Hepatocyte (in vitro differentiated cells): Measurements from ENCODE around the gene GALNTL6. TPM values are rescaled to one million over a fixed set of nuclear protein-coding genes. Genes with fewer than 3 reads are reported as not detected.

Experiments
- DNase-seq: peaks from one replicate; pipeline ENCODE4 v3.0.0-alpha.2; 2016; ENCODE audit warnings: low spot score
- H2AFZ ChIP-seq: fragments of 200-600 bp; sonication (generic); 2 replicates; pipeline ENCODE4 v1.6.0; 2016; ENCODE audit warnings: antibody characterized with exemption, mild to moderate bottlenecking
- H3K27ac ChIP-seq: fragments of 200-600 bp; sonication (generic); 2 replicates; pipeline ENCODE4 v1.5.1; 2016; ENCODE audit warnings: mild to moderate bottlenecking
- H3K27me3 ChIP-seq: fragments of 200-600 bp; sonication (generic); 2 replicates; pipeline ENCODE4 v1.6.1; 2016
- H3K36me3 ChIP-seq: fragments of 200-600 bp; sonication (generic); replicated peaks from 2 replicates; pipeline ENCODE4 v1.5.1; 2016; ENCODE audit warnings: low read depth; ENCODE audit not compliant: insufficient read depth
- H3K4me1 ChIP-seq: fragments of 200-600 bp; sonication (generic); 2 replicates; pipeline ENCODE4 v1.5.1; 2016; ENCODE audit warnings: mild to moderate bottlenecking, moderate library complexity; ENCODE audit not compliant: insufficient read depth
- H3K4me2 ChIP-seq: fragments of 200-600 bp; sonication (generic); 2 replicates; pipeline ENCODE4 v1.6.0; 2016
- H3K4me3 ChIP-seq: fragments of 200-600 bp; sonication (generic); 2 replicates; pipeline ENCODE4 v1.5.1; 2016; ENCODE audit warnings: mild to moderate bottlenecking
- H3K79me2 ChIP-seq: fragments of 200-600 bp; sonication (generic); 2 replicates; pipeline ENCODE4 v1.6.0; 2017; ENCODE audit warnings: mild to moderate bottlenecking
- H3K9me2 ChIP-seq: fragments of 200-600 bp; sonication (generic); replicated peaks from 2 replicates; pipeline ENCODE4 v1.6.0; 2017; ENCODE audit warnings: mild to moderate bottlenecking; ENCODE audit not compliant: insufficient read depth
- H3K9me3 ChIP-seq: fragments of 200-600 bp; sonication (generic); 2 replicates; pipeline ENCODE4 v1.5.1; 2016; ENCODE audit warnings: low read depth, mild to moderate bottlenecking
- H4K20me1 ChIP-seq: fragments of 200-600 bp; sonication (generic); 2 replicates; pipeline ENCODE4 v1.6.0; 2016; ENCODE audit warnings: mild to moderate bottlenecking; ENCODE audit not compliant: insufficient read depth, poor library complexity, severe bottlenecking
- EZH2 ChIP-seq: fragments of 200-600 bp; sonication (generic); IDR thresholded peaks from 2 replicates; pipeline ENCODE4 v1.6.1; 2016; ENCODE audit warnings: antibody characterized with exemption, mild to moderate bottlenecking, borderline replicate concordance
- EZH2phosphoT487 ChIP-seq: fragments of 200-600 bp; sonication (generic); IDR thresholded peaks from one replicate; pipeline ENCODE4 v1.6.1; 2018; ENCODE audit warnings: antibody characterized with exemption, mild to moderate bottlenecking, low read depth, moderate library complexity; ENCODE audit not compliant: unreplicated experiment, severe bottlenecking
- WGBS: methylation state at CpG from one replicate; pipeline ENCODE4 v1.1.6; 2016; ENCODE audit warnings: low lambda C conversion rate; ENCODE audit errors: missing lambda C conversion rate; 5-methylcytosine and 5-hydroxymethylcytosine counted together
- polyA plus RNA-seq: library from polyadenylated mRNA; unstranded; fragments of >200 nt; fragmentation: Nextera tagmentation; extraction: Ambion mirVana; gene quantifications from 2 replicates; pipeline ENCODE4 v1.2.1, GENCODE V29; 2016
- total RNA-seq: library from RNA; depleted of rRNA; stranded (reverse); fragments of >200 nt; gene quantifications from 2 replicates; pipeline ENCODE4 v1.2.3, GENCODE V29; 2014
- TF ChIP-seq, protein P1 (sequence below): fragments of 200-600 bp; sonication (generic); IDR thresholded peaks from 2 replicates; pipeline ENCODE4 v1.5.1; 2016; ENCODE audit warnings: antibody characterized with exemption, mild to moderate bottlenecking; ENCODE audit not compliant: poor library complexity

Gene GALNTL6
- total and polyA plus RNA-seq, 2 experiments from 2014 or later = 0.53 to 0.74 TPM

DNA sequence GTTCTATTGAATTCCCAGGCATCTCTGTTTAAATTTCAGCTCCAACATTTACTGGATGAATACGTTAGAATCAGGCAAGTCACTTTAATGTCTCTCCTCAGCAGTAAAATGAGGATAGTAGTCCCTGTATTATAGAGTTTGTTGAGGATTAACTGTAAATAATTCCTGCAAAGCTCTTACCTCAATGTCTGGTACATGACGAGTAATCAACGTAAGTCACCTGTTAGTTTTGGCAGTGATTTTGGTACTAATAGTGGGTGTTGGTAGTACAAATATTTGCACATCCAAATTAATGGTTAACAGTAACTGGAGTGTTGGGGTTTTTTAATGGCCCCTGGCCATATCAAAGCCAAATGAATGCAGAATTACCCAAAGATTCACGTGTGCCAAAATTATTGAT is 1165.6 kb downstream of the GALNTL6 start:
- WGBS = 78% methylated on average over 4 of the region's 4 CpGs
- no peaks in the 10 kb centered on the region for H3K9me3 ChIP-seq
- no peaks in the 10 kb centered on the region for H3K4me1 ChIP-seq
- no peak overlapping the region for H2AFZ ChIP-seq
- no peaks in the 10 kb centered on the region for H3K27me3 ChIP-seq
- no peak overlapping the region for H3K4me2 ChIP-seq
- no peak for DNase-seq
- no peaks in the 10 kb centered on the region for H3K36me3 ChIP-seq
- no peak for TF ChIP-seq EZH2
- TF ChIP-seq, protein P1, sequence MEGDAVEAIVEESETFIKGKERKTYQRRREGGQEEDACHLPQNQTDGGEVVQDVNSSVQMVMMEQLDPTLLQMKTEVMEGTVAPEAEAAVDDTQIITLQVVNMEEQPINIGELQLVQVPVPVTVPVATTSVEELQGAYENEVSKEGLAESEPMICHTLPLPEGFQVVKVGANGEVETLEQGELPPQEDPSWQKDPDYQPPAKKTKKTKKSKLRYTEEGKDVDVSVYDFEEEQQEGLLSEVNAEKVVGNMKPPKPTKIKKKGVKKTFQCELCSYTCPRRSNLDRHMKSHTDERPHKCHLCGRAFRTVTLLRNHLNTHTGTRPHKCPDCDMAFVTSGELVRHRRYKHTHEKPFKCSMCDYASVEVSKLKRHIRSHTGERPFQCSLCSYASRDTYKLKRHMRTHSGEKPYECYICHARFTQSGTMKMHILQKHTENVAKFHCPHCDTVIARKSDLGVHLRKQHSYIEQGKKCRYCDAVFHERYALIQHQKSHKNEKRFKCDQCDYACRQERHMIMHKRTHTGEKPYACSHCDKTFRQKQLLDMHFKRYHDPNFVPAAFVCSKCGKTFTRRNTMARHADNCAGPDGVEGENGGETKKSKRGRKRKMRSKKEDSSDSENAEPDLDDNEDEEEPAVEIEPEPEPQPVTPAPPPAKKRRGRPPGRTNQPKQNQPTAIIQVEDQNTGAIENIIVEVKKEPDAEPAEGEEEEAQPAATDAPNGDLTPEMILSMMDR = no peak
- no peak for TF ChIP-seq EZH2phosphoT487
- H3K9me2 ChIP-seq = no peaks in the 10 kb centered on the region
- no peaks in the 10 kb centered on the region for H4K20me1 ChIP-seq
- H3K79me2 ChIP-seq = no peaks in the 10 kb centered on the region
- H3K4me3 ChIP-seq = no peak overlapping the region
- no peak overlapping the region for H3K27ac ChIP-seq

DNA sequence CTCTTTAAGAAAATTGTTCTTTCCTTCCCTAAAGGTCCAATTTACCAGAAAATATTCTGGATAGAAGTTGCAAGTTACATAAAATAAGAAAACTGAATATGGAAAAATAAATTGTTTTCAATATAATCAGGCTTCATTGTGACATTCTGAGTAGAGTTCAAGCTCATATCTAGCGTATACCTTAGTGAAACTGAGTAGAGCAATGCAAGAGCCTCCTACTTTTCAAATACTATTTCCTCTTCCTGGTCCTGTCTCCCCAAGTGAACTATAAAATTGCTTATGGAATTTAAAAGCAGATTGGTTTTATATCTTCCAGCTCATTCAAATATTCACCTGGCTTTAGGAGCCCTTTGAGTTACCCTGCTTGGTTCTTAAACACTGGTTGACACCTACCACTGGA is 1166.1 kb downstream of the GALNTL6 start:
- no peak overlapping the region for H2AFZ ChIP-seq
- TF ChIP-seq, protein P1 = no peak
- TF ChIP-seq EZH2 (no peak), EZH2phosphoT487 (no peak)
- no peak overlapping the region for H3K27ac ChIP-seq
- no peaks in the 10 kb centered on the region for H3K36me3 ChIP-seq
- H3K79me2 ChIP-seq = no peaks in the 10 kb centered on the region
- WGBS = 97% methylated on average over 1 of the region's 1 CpG
- no peaks in the 10 kb centered on the region for H3K9me3 ChIP-seq
- no peaks in the 10 kb centered on the region for H3K9me2 ChIP-seq
- no peaks in the 10 kb centered on the region for H3K27me3 ChIP-seq
- H3K4me2 ChIP-seq = no peak overlapping the region
- H4K20me1 ChIP-seq = no peaks in the 10 kb centered on the region
- no peaks in the 10 kb centered on the region for H3K4me1 ChIP-seq
- no peak for DNase-seq
- no peak overlapping the region for H3K4me3 ChIP-seq

DNA sequence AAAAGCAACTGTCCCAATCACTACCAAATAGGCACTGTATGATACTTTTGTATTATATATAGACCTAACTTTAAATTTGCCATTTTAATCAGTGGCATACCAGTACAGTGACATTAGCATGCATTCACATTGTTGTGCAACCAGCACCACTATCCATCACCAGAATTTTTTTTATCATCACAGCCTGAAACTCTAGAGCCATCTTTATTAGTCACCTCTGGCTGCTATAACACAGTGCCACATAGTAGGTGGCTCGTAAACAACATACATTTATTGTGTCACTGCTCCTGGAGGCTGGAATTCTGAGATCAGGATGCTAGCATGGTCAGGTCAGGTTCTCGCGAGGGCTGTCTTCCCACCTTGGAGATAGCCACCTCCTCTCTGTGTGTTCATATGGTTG is 1167.0 kb downstream of the GALNTL6 start:
- no peak for DNase-seq
- Histone ChIP-seq H4K20me1 (no peaks in the 10 kb centered on the region), H3K4me1 (no peaks in the 10 kb centered on the region), H3K27ac (no peak overlapping the region), H3K79me2 (no peaks in the 10 kb centered on the region), H3K4me3 (no peak overlapping the region), H2AFZ (no peak overlapping the region), H3K36me3 (no peaks in the 10 kb centered on the region), H3K4me2 (no peak overlapping the region), H3K27me3 (no peaks in the 10 kb centered on the region), H3K9me2 (no peaks in the 10 kb centered on the region), H3K9me3 (no peaks in the 10 kb centered on the region)
- TF ChIP-seq EZH2phosphoT487 (no peak), EZH2 (no peak)
- TF ChIP-seq, protein P1 = no peak
- WGBS = 92% methylated on average over 3 of the region's 3 CpGs

DNA sequence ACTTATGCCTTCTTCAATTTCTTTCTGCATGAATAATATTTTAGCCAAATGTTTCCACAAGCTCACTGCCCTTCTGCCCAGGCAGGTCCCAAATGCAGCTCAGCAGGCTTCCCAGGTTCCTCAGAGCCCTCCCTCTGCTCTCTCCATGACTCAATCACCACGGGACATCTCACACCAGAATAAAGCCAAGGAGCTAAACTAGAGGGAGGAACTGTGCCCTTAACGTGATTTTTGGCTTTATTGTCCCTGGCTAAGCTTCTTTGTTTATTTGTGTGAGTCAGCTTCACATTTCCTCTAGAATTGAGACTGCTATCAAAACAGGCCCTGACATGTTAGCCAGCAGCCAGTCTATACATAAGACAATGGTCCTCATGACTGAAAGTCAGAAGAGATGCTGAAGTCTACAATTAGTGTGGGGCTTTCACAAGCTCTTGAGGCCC is 1169.0 kb downstream of the GALNTL6 start:
- no peaks in the 10 kb centered on the region for H3K27me3 ChIP-seq
- H3K79me2 ChIP-seq = no peaks in the 10 kb centered on the region
- no peak overlapping the region for H2AFZ ChIP-seq
- no peaks in the 10 kb centered on the region for H3K4me1 ChIP-seq
- TF ChIP-seq, protein P1 = no peak
- TF ChIP-seq EZH2phosphoT487 (no peak), EZH2 (no peak)
- H3K27ac ChIP-seq = no peak overlapping the region
- H4K20me1 ChIP-seq = no peaks in the 10 kb centered on the region
- H3K9me3 ChIP-seq = no peaks in the 10 kb centered on the region
- DNase-seq = no peak
- H3K4me3 ChIP-seq = no peak overlapping the region
- H3K36me3 ChIP-seq = no peaks in the 10 kb centered on the region
- WGBS = 48% methylated on average over 2 of the region's 2 CpGs
- H3K9me2 ChIP-seq = no peaks in the 10 kb centered on the region
- H3K4me2 ChIP-seq = no peak overlapping the region
